Measurements from ENCODE around the gene LDLRAD3.

Gene LDLRAD3

DNA sequence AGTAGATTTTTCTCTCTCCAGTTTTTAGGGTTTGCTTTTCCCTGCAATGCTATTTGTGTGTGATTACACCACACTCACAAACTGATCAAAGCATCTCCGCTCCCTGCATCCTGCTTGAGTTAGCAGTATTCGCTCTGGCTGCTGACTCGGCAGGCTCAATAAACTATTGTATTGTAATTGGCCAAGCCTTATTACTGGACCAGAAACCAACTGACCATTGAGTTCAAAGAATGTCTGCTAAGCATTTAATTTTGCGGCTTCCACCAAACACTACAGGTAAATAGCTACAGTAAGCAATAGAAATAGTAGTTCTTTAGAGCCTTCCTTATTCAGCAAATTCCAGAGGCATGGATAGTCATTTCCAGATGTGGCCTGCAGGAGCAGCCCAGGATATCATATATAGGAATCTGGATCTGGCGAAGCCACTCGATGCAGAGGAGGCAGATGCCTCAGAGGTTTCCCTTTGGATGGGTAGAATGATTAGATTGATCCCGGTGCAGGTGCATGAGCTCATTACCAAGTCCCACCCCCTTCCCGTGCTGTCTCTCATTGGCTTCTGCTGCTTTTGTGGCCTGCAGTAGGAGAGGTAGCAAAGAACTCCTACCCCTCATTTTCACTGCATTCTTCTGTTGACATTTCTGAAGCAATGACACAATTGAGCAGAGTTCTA is 268.0 kb downstream of the LDLRAD3 start:
- H3K9ac ChIP-seq (ENCODE audit: low read length) = no peak overlapping the region
- H3K36me3 ChIP-seq (ENCODE audit: control insufficient read depth, insufficient read depth, low read length) = no peaks in the 10 kb centered on the region
- H3K27me3 ChIP-seq (ENCODE audit: control insufficient read depth, insufficient read depth, low read length) = no peaks in the 10 kb centered on the region
- no peaks in the 10 kb centered on the region for H3K4me1 ChIP-seq (ENCODE audit: control insufficient read depth, insufficient read depth, low read length)
- no peak overlapping the region for H3K27ac ChIP-seq (ENCODE audit: low read depth, low read length)
- no peak overlapping the region for H3K4me3 ChIP-seq (ENCODE audit: low read length)

DNA sequence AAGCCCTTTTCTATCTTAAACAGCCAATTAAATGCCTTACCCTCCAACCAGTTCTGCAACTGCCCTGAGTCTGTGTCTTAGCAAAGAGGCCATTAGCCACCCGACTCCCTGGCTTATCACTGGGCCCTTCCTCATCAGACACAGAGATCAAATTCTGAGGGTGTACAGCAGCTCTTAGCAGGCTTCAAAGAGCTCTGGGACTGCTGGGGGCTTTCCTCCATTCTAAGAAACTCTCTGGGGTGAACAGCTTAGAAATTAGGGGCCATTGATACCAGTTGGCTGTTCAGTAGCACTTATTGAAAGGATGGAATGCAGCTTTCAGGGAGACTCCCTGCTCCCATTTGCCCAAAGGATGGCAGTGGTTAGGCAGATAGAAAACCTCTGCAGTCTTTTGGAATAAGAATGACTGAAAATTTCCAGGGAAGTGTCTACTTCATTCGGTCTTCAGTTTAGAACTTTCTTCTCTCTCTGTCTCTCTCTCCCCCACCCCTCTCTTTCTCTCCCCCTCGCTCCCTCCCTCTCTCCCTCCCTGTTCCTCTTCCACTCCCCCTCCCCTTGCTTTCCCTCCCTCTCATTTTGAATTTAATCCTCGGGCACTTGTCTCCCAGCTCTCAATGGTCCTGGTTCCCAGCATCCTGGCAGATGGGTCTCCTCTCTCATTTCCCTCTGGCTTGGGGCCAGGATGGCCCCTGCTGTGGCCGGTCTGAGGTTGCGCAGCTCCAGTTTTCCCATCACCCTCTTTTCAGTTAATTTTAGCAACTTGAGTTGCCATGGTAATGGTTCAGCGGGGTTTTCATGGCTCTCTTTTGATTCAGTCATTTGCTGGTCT is 268.9 kb downstream of the LDLRAD3 start:
- Histone ChIP-seq H3K4me3 (ENCODE audit: low read length) (no peak overlapping the region), H3K27ac (ENCODE audit: low read depth, low read length) (no peak overlapping the region), H3K27me3 (ENCODE audit: control insufficient read depth, insufficient read depth, low read length) (no peaks in the 10 kb centered on the region), H3K9ac (ENCODE audit: low read length) (no peak overlapping the region), H3K36me3 (ENCODE audit: control insufficient read depth, insufficient read depth, low read length) (no peaks in the 10 kb centered on the region), H3K4me1 (ENCODE audit: control insufficient read depth, insufficient read depth, low read length) (no peaks in the 10 kb centered on the region)

- no peak overlapping the region for H3K27ac ChIP-seq (ENCODE audit: low read depth, low read length)
- no peaks in the 10 kb centered on the region for H3K36me3 ChIP-seq (ENCODE audit: control insufficient read depth, insufficient read depth, low read length)
- H3K27me3 ChIP-seq (ENCODE audit: control insufficient read depth, insufficient read depth, low read length) = no peaks in the 10 kb centered on the region
- no peak overlapping the region for H3K4me3 ChIP-seq (ENCODE audit: low read length)
- no peaks in the 10 kb centered on the region for H3K4me1 ChIP-seq (ENCODE audit: control insufficient read depth, insufficient read depth, low read length)
- no peak overlapping the region for H3K9ac ChIP-seq (ENCODE audit: low read length)
These were observed 269.6 kb downstream of the LDLRAD3 start for GRCh38 chr11:36213393-36213840.

- Histone ChIP-seq H3K27ac (ENCODE audit: low read depth, low read length) (no peak overlapping the region), H3K4me3 (ENCODE audit: low read length) (no peak overlapping the region), H3K9ac (ENCODE audit: low read length) (no peak overlapping the region), H3K36me3 (ENCODE audit: control insufficient read depth, insufficient read depth, low read length) (no peaks in the 10 kb centered on the region), H3K27me3 (ENCODE audit: control insufficient read depth, insufficient read depth, low read length) (no peaks in the 10 kb centered on the region), H3K4me1 (ENCODE audit: control insufficient read depth, insufficient read depth, low read length) (no peaks in the 10 kb centered on the region)
These were observed 270.6 kb downstream of the LDLRAD3 start for GRCh38 chr11:36214480-36214879.

GRCh38 chr11:36214976-36215692 is 271.3 kb downstream of the LDLRAD3 start:
- Histone ChIP-seq H3K27me3 (ENCODE audit: control insufficient read depth, insufficient read depth, low read length) (no peaks in the 10 kb centered on the region), H3K9ac (ENCODE audit: low read length) (no peak overlapping the region), H3K27ac (ENCODE audit: low read depth, low read length) (no peak overlapping the region), H3K36me3 (ENCODE audit: control insufficient read depth, insufficient read depth, low read length) (no peaks in the 10 kb centered on the region), H3K4me3 (ENCODE audit: low read length) (no peak overlapping the region), H3K4me1 (ENCODE audit: control insufficient read depth, insufficient read depth, low read length) (no peaks in the 10 kb centered on the region)

DNA sequence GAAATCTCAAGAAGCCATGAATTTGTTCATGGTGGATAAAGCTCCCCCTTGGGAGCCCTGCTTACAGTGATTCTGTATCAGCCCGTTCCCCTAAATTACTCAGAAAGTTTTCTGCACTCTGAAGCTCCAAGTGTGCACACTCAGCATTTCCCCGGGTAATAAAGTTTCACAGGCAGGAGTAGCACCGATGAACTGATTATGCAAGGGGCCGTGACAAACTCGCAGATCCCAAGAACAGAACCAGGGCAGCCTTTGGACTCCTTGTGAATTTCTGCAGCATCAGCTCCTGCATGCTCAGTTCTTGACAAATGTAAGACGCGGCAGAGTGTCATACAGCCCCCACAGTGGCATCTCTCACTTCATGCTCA is 271.8 kb downstream of the LDLRAD3 start:
- Histone ChIP-seq H3K9ac (ENCODE audit: low read length) (no peak overlapping the region), H3K27ac (ENCODE audit: low read depth, low read length) (no peak overlapping the region), H3K4me3 (ENCODE audit: low read length) (no peak overlapping the region), H3K4me1 (ENCODE audit: control insufficient read depth, insufficient read depth, low read length) (no peaks in the 10 kb centered on the region), H3K27me3 (ENCODE audit: control insufficient read depth, insufficient read depth, low read length) (no peaks in the 10 kb centered on the region), H3K36me3 (ENCODE audit: control insufficient read depth, insufficient read depth, low read length) (no peaks in the 10 kb centered on the region)

DNA sequence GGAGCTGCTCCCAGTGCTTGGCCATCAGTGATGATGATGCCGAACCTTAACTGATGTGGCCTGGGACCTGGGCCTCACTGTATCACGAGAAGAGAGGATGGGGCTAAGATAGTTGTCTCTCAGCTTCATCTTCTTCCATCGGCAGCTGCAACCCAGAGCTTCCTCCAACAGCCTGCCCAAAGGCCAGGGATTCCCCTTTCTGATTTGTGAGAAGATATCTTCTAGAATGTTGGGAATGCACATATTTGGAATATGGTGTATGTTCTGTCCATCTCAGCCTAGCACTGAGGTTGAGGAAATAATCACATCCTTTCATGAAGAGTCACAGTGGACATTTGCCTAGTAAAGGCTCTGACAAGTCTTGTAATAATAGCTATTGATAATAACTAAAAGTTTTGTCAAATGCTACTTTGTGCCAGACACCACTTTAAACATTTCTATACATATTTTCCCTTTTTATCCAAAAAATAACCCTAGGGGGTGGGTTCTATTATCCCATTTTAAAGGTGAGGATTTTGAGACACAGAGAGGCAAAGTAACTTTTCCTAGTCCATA is 272.3 kb downstream of the LDLRAD3 start:
- Histone ChIP-seq H3K27me3 (ENCODE audit: control insufficient read depth, insufficient read depth, low read length) (no peaks in the 10 kb centered on the region), H3K9ac (ENCODE audit: low read length) (no peak overlapping the region), H3K4me3 (ENCODE audit: low read length) (no peak overlapping the region), H3K36me3 (ENCODE audit: control insufficient read depth, insufficient read depth, low read length) (no peaks in the 10 kb centered on the region), H3K27ac (ENCODE audit: low read depth, low read length) (no peak overlapping the region), H3K4me1 (ENCODE audit: control insufficient read depth, insufficient read depth, low read length) (no peaks in the 10 kb centered on the region)

GRCh38 chr11:36218283-36218921 is 274.5 kb downstream of the LDLRAD3 start:
- no peak overlapping the region for H3K27ac ChIP-seq (ENCODE audit: low read depth, low read length)
- no peak overlapping the region for H3K9ac ChIP-seq (ENCODE audit: low read length)
- H3K27me3 ChIP-seq (ENCODE audit: control insufficient read depth, insufficient read depth, low read length) = no peaks in the 10 kb centered on the region
- no peak overlapping the region for H3K4me3 ChIP-seq (ENCODE audit: low read length)
- no peaks in the 10 kb centered on the region for H3K36me3 ChIP-seq (ENCODE audit: control insufficient read depth, insufficient read depth, low read length)
- H3K4me1 ChIP-seq (ENCODE audit: control insufficient read depth, insufficient read depth, low read length) = no peaks in the 10 kb centered on the region

DNA sequence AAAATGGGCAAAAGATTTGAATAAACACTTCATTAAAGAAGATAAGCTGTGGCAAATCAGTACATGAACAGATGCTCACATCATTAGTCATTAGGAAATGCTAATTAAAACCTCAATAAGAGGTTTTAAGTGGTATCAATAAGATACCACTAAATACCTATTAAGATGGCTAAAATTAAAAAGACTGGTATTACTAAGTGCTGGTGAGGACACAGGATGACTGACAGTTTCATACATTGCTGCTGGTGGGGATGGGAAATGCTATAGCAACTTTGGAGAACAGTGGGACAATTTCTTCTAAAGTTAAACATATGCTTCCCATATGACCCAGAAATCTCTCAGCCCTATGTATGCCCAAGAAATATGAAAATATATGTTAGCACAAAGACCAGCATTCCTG is 276.1 kb downstream of the LDLRAD3 start:
- Histone ChIP-seq H3K27me3 (ENCODE audit: control insufficient read depth, insufficient read depth, low read length) (no peaks in the 10 kb centered on the region), H3K4me3 (ENCODE audit: low read length) (no peak overlapping the region), H3K36me3 (ENCODE audit: control insufficient read depth, insufficient read depth, low read length) (no peaks in the 10 kb centered on the region), H3K9ac (ENCODE audit: low read length) (no peak overlapping the region), H3K27ac (ENCODE audit: low read depth, low read length) (no peak overlapping the region), H3K4me1 (ENCODE audit: control insufficient read depth, insufficient read depth, low read length) (no peaks in the 10 kb centered on the region)

DNA sequence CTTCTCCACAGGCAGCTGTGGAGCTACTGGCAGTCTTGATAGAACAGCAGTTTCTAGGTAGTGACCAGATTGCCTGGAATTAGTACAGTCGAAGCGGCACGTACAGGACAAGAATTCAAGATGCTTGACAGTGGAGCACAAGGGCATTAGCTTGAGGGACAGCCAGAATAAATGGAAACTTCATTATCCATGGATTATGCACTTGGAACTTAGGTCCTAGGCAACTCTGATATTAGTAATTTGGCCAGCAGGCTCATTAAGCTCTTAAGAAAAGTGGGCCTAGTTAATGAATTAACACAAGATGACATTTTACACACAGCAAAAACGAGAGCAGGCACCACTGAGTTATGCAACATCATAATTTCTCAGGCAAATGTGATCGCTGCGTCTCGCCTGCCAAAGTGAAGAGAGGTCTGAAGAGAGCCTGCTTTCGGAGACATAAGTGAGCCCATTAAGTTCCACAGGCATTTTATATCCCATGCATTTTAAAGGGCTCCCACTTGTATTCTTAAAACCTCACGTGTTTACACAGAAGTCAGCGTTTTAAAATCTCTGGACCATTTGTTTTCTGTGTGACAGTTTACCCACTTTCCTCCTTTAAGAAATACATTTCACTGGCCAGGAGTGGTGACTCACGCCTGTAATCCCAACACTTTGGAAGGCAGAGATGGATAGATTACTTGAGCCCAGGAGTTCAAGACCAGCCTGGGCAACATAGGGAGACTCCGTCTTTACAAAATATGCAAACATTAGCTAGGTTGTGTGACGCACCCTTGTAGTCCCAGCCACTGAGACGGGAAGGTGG is 279.2 kb downstream of the LDLRAD3 start:
- no peak overlapping the region for H3K4me3 ChIP-seq (ENCODE audit: low read length)
- H3K4me1 ChIP-seq (ENCODE audit: control insufficient read depth, insufficient read depth, low read length) = no peaks in the 10 kb centered on the region
- no peaks in the 10 kb centered on the region for H3K27me3 ChIP-seq (ENCODE audit: control insufficient read depth, insufficient read depth, low read length)
- no peaks in the 10 kb centered on the region for H3K36me3 ChIP-seq (ENCODE audit: control insufficient read depth, insufficient read depth, low read length)
- no peak overlapping the region for H3K9ac ChIP-seq (ENCODE audit: low read length)
- no peak overlapping the region for H3K27ac ChIP-seq (ENCODE audit: low read depth, low read length)

DNA sequence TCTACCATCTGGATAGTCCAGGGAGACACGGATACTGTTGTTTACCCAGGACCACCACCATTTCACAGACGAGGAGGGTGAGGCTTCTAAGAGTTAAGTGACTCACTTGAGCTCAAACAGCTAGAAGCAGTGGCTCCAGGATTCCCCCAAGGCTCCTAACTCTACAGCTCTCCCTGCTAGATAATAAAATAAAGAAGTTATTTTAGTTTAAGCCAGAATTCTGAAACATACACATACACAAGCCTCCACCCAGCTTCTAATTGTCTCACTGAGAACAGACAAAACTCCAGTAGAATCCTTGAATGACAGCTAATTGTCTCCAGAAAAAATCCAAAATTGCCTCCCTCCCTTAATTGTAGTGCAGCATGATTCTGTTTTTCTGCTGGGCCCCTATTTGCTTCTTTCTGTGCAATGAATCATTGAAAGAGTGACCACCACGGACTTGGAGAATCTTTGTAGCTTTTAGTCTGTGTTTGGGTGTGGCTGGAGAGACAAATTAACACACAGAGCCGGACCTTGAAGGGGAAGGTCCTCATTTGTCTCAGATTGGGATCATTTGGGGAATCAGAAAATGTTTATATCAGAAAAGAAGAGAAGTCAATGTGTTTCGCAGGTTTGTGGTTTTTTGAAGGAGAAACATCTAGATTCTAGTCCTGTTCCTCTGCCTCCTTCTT is 280.5 kb downstream of the LDLRAD3 start:
- Histone ChIP-seq H3K36me3 (ENCODE audit: control insufficient read depth, insufficient read depth, low read length) (no peaks in the 10 kb centered on the region), H3K27ac (ENCODE audit: low read depth, low read length) (no peak overlapping the region), H3K4me3 (ENCODE audit: low read length) (no peak overlapping the region), H3K9ac (ENCODE audit: low read length) (no peak overlapping the region), H3K27me3 (ENCODE audit: control insufficient read depth, insufficient read depth, low read length) (no peaks in the 10 kb centered on the region), H3K4me1 (ENCODE audit: control insufficient read depth, insufficient read depth, low read length) (no peaks in the 10 kb centered on the region)

All from rectal smooth muscle tissue (tissue), 1 donor.